Muscle layer of colon (tissue), 2 donors: ENCODE measurements around the gene MTUS2.
"Not testable (repeated sequence)": the region's sequence is repeated elsewhere in the genome, so short reads cannot be mapped to it uniquely, and the experiment has no call there.

Experiments used
- H3K27ac ChIP-seq: one replicate; pipeline ENCODE4 v1.7.0; 2013; ENCODE audit warnings: low read depth, mild to moderate bottlenecking, low read length, moderate library complexity
- H3K27me3 ChIP-seq, 2 donors: one replicate each; pipeline ENCODE4 v1.7.0; 2013; ENCODE audit warnings: low read length in 2 of 2, mild to moderate bottlenecking in 2 of 2; ENCODE audit not compliant: insufficient read depth in 2 of 2, control insufficient read depth in 1 of 2
- H3K36me3 ChIP-seq: one replicate; pipeline ENCODE4 v1.7.0; 2013; ENCODE audit warnings: mild to moderate bottlenecking, low read length; ENCODE audit not compliant: insufficient read depth
- H3K4me1 ChIP-seq: one replicate; pipeline ENCODE4 v1.7.0; 2013; ENCODE audit warnings: mild to moderate bottlenecking, low read length; ENCODE audit not compliant: insufficient read depth
- H3K4me3 ChIP-seq, 2 donors: one replicate each; pipeline ENCODE4 v1.7.0; 2013; ENCODE audit warnings: low read length in 2 of 2, low read depth in 1 of 2, mild to moderate bottlenecking in 1 of 2, moderate library complexity in 1 of 2
- H3K9ac ChIP-seq: one replicate; pipeline ENCODE4 v1.7.0; 2013; ENCODE audit warnings: low read length
- H3K9me3 ChIP-seq: one replicate; pipeline ENCODE4 v1.7.0; 2013; ENCODE audit warnings: mild to moderate bottlenecking, low read length
- donor health status: abdominal sarcoma.
- donor health status: Adenocarcinoma of cecum.

MTUS2 gene

GRCh38 chr13:29384871-29385270, 564.7 kb downstream of the MTUS2 start:
- Histone ChIP-seq H3K4me1 (no peaks in the 10 kb centered on the region), H3K27ac (no peak overlapping the region), H3K36me3 (no peaks in the 10 kb centered on the region), H3K9ac (no peak overlapping the region), H3K27me3 (no peaks in the 10 kb centered on the region), H3K9me3 (no peaks in the 10 kb centered on the region), H3K4me3 (no peak overlapping the region)

DNA sequence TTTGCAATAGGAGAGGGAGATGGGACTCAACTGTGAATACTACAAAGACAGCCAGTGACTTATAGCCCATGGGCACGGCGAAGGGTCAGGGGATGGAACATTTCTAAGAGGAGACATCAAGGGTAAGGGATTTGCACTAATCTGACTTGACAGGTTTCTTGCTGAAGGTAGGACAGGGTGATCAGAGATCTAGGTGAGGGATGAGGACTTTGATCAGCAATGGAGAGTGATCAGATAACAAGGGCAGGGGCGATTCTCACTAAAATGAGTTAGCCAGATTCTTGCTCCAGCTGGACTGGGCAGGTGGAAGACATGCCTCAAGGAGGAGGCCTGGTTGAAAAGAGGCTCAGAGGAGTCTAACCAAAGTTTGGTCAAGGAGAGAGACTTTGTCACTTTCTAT, 566.1 kb downstream of the MTUS2 start:
- Histone ChIP-seq H3K9me3 (no peaks in the 10 kb centered on the region), H3K36me3 (no peaks in the 10 kb centered on the region), H3K9ac (no peak overlapping the region), H3K27ac (no peak overlapping the region), H3K4me3 (no peak overlapping the region), H3K27me3 (no peaks in the 10 kb centered on the region), H3K4me1 (no peaks in the 10 kb centered on the region)

- H3K9ac ChIP-seq, H3K36me3 ChIP-seq, H3K27me3 ChIP-seq, H3K9me3 ChIP-seq, H3K4me3 ChIP-seq, H3K27ac ChIP-seq, H3K4me1 ChIP-seq: not testable (repeated sequence)
Measured at GRCh38 chr13:29390598-29390997, 570.5 kb downstream of the MTUS2 start.

DNA sequence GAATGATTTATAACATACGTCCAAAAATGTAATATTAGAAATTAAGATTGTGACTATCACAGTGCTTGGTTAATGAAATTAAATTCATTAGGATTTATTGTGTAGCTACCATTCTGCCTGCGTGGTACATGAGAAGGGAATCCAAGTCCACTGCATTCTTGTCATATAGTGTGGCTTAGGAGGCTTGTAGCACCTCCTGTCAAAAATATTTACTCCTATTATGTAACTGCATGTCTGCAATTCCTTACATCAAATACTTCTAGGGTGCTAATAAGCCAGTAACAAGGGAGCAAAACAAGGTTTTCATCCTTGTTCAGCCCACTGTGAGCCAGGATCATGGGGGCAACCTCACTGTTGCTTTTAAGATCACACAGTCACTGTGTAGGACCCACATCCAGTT, 576.3 kb downstream of the MTUS2 start:
- H3K27ac ChIP-seq: no peak overlapping the region
- H3K36me3 ChIP-seq: no peaks in the 10 kb centered on the region
- H3K9ac ChIP-seq: no peak overlapping the region
- H3K9me3 ChIP-seq: no peaks in the 10 kb centered on the region
- H3K4me3 ChIP-seq: no peak overlapping the region
- H3K4me1 ChIP-seq: no peaks in the 10 kb centered on the region
- H3K27me3 ChIP-seq: no peaks in the 10 kb centered on the region

DNA sequence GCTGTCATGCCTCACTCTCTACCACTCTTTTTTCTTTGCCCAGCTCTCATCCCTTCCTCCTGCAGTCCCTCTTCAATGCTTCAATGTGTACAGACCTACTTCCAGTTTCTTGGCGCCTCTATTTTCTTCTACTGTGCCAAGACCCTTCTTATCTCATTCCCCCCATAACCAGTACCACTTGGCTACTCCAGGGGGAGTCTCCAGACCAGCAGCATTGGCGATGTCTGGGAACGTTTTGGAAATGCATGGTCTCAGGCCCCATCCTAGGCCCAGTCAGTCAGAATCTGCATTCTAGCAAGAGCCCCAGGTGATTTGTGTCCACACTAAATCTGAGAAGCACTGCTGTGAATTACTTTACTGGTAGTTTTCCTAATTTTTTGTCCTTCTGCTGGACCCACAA, 577.1 kb downstream of the MTUS2 start:
- Histone ChIP-seq H3K27me3 (no peaks in the 10 kb centered on the region), H3K4me1 (peaks cover 4% of the 10 kb centered on the region), H3K36me3 (no peaks in the 10 kb centered on the region), H3K27ac (no peak overlapping the region), H3K4me3 (no peak overlapping the region), H3K9ac (no peak overlapping the region), H3K9me3 (no peaks in the 10 kb centered on the region)

DNA sequence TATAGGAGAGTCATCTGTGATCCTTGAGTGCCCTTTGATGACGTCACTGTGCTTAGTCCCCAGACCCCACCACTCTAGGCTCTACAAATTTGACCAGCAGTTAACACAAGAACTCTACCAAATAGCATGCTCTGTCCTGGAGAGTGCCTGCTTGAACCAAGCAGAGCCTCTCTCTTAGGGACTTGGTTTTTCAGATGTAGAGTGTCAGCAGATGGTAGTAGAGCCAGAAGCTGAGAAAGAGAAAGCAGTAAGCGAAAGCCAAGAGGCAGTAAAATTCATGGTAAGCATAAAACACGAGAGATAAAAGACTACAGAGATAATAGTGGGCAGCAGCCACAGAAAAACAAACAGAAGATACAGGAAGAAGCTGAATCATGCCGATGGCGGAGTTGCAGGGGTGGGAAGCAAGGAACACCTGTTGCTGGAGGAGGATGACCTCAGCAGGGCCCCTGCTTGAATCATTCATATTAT, 582.1 kb downstream of the MTUS2 start:
- Histone ChIP-seq H3K36me3 (no peaks in the 10 kb centered on the region), H3K9ac (no peak overlapping the region), H3K27ac (no peak overlapping the region), H3K4me1 (peaks cover 6% of the 10 kb centered on the region), H3K4me3 (peak overlapping the region in 1 of 2 donors; percentile 27), H3K9me3 (no peaks in the 10 kb centered on the region), H3K27me3 (no peaks in the 10 kb centered on the region)

DNA sequence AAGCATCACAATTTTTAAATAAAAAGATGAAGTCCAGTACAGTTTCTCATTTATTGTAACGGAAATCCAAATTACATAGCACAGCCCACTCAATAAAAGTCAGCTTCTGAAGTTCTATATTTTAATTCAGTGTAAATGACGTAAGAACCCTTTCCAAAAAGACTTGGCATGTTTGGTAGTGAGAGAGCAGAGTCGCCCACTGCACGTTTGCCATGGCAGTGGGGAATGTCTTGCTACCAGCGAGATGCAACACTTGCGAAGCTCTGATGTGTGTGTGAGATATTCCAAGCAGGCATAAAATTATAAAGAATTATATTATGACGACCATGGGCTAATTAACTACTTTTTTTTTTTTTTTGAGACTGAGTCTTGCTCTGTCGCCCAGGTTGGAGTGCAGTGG, 585.3 kb downstream of the MTUS2 start:
- Histone ChIP-seq H3K9me3 (no peaks in the 10 kb centered on the region), H3K27ac (no peak overlapping the region), H3K9ac (no peak overlapping the region), H3K27me3 (no peaks in the 10 kb centered on the region), H3K36me3 (no peaks in the 10 kb centered on the region), H3K4me1 (peaks cover 6% of the 10 kb centered on the region), H3K4me3 (no peak overlapping the region)

DNA sequence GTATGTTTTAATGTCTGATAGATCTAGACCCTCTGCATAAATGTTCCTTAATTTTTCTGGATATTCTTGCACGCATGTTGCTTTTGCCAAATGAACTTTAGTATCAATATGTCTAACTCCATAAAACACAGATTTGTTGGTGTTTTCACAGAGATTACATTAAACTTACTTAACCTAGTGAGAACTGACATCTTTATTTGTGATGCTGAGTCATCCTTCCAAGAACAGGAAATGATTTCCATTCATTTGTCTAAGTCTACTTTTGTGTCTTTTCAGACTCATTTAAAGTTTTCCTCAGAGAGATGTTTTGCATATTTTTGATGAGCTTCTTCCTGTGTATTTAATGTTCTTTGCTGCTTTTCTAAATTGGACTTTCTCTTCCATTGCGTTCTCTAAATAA, 591.3 kb downstream of the MTUS2 start:
- no peaks in the 10 kb centered on the region for H3K4me1 ChIP-seq
- no peaks in the 10 kb centered on the region for H3K9me3 ChIP-seq
- no peaks in the 10 kb centered on the region for H3K27me3 ChIP-seq
- no peak overlapping the region for H3K27ac ChIP-seq
- no peak overlapping the region for H3K9ac ChIP-seq
- H3K36me3 ChIP-seq: no peaks in the 10 kb centered on the region
- H3K4me3 ChIP-seq: no peak overlapping the region

DNA sequence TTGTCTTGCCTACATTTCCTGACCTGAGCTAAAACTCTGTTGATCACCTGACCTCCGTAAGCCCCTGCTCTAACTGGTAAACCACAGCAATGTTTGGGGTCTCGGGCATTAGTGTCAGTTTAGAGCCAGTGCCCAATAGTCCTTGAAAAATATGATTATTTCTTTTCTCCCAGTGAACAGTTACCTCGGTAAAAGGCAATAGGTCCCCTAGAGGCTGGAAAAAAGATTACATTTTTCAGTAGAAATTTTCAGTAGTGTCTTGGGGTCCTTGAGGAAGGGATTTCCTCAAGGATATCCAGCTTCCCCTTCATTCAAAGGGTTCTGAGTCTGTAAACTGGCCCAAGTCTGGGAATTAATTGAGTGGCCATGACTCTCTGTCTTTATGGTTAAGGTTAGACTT, 597.9 kb downstream of the MTUS2 start:
- Histone ChIP-seq H3K27me3 (no peaks in the 10 kb centered on the region), H3K4me1 (no peaks in the 10 kb centered on the region), H3K9me3 (no peaks in the 10 kb centered on the region), H3K27ac (no peak overlapping the region), H3K36me3 (no peaks in the 10 kb centered on the region), H3K4me3 (no peak overlapping the region), H3K9ac (no peak overlapping the region)

- Histone ChIP-seq H3K27ac (no peak overlapping the region), H3K9ac (no peak overlapping the region), H3K9me3 (no peaks in the 10 kb centered on the region), H3K4me3 (no peak overlapping the region), H3K27me3 (no peaks in the 10 kb centered on the region), H3K4me1 (no peaks in the 10 kb centered on the region), H3K36me3 (no peaks in the 10 kb centered on the region)
Measured at GRCh38 chr13:29421118-29421517, 601.0 kb downstream of the MTUS2 start.

- Histone ChIP-seq H3K4me1 (no peaks in the 10 kb centered on the region), H3K27me3 (no peaks in the 10 kb centered on the region), H3K4me3 (no peak overlapping the region), H3K36me3 (no peaks in the 10 kb centered on the region), H3K9me3 (no peaks in the 10 kb centered on the region), H3K9ac (no peak overlapping the region), H3K27ac (no peak overlapping the region)
Measured at GRCh38 chr13:29422015-29422414, 601.9 kb downstream of the MTUS2 start.

DNA sequence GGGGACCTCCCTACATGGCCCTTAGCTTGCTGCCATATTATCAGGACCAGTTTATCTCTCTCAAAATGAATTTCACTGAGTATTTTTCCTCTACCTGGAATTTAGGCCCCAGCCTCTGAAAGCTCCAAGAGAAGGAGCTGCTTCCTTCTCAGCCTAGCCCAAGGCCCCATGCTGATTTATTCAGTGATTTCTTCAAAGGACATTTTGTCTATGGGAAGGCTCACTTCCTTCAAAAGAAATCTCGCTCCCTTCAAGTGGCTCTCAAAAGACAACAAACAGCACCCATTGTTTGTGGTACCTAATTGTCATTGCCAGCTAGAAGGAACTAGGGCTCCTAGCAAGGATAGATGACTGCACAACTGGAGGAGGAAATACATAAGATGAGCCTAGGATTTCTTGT, 602.9 kb downstream of the MTUS2 start:
- H3K27ac ChIP-seq: no peak overlapping the region
- H3K9me3 ChIP-seq: no peaks in the 10 kb centered on the region
- H3K4me3 ChIP-seq: no peak overlapping the region
- no peaks in the 10 kb centered on the region for H3K27me3 ChIP-seq
- H3K4me1 ChIP-seq: no peaks in the 10 kb centered on the region
- no peak overlapping the region for H3K9ac ChIP-seq
- no peaks in the 10 kb centered on the region for H3K36me3 ChIP-seq
